Hypothalamus (tissue), 51 donors: ENCODE results near the gene CNPY4.

Experiments used
- DNase-seq, 51 donors: peaks; one replicate each; lab custom pipeline; 2025; lab: John Stamatoyannopoulos, UW

Gene CNPY4

GRCh38 chr7:100091411-100092181 lies 27.8 kb upstream of the CNPY4 start:
- no peak for DNase-seq

DNA sequence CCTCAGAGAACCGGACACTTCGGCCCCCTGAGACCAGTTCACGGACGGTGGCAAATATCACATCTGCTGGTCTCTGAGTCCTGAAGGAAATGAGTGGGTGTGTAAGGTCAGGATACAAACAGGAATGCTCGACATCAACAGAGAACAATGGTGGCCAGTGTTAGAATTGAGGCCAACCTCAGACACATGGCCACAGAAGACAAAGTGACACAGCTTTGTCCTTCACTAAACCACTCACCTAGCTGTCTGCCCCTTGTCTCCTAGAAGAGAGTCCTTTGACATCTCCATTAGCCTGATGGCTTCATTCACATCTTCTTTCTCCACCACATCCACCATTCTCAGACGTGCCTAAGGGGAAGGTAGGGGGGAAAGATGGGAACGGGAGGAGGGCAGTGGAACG lies 26.4 kb upstream of the CNPY4 start:
- DNase-seq = no peak

DNA sequence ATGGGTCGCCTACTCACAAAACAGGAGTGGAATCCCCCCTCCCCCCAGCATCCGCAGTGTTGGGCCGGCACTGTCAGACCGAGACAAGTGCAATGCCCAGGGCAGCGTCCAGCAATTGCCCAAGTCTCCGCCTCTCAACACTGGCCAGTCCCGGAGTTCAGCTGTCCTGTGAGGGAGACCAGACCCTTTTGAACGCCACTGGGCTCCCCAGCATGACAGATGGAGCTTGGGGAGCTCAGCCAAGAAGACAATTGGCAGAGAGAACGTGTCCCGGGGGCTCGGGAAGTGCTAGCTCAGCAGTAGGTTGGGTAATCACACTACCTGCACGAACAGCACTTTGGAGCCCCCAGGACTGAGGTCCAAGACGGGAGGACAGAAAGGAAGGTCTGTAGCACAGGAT lies 25.9 kb upstream of the CNPY4 start:
- no peak for DNase-seq

DNA sequence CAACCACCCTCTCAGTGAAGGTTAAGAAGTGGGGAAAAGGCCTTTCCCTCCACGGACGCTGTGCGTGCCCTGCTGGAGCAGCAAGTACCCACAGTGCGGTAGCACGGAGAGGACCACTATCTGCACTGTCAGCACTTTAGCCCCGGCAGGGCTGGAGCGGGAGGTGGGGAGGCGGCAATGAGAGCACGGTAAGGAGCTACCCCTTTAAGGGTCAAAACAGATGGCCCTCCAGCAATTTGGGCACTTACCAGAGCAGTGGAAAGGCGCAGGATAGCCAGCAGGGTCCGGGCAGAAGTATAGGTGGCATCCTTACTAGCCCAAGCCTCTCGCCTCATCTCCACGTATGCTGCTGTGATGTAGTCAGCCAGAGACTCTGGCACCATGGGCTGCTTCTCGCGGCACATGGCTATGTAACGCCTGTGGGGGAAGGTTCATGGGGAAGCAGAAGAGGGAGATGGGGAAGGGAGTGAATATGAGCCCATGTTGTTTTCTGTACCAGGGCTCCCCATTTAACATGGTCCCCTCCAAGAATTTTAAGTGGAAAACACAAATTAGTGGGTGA lies 25.4 kb upstream of the CNPY4 start:
- DNase-seq = no peak

- DNase-seq = no peak
Observed at GRCh38 chr7:100095289-100095688, 24.1 kb upstream of the CNPY4 start.

DNA sequence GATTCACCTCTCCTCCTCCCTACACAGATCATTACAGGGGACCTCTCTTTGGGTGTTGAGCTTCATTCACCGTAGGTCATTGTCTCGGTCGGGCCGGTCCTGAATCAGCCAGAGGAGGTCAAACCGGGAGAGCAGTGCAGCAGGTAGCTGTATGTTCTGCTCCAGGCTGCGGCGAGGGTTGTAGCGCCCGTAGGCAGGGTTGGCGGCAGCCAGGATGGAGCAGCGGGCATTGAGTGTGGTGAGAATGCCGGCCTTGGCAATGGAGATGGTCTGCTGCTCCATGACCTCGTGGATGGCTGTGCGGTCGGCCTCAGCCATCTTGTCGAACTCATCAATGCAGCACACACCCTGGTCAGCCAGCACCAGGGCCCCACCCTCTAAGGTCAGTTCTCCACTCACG lies 23.7 kb upstream of the CNPY4 start:
- DNase-seq = no peak

DNA sequence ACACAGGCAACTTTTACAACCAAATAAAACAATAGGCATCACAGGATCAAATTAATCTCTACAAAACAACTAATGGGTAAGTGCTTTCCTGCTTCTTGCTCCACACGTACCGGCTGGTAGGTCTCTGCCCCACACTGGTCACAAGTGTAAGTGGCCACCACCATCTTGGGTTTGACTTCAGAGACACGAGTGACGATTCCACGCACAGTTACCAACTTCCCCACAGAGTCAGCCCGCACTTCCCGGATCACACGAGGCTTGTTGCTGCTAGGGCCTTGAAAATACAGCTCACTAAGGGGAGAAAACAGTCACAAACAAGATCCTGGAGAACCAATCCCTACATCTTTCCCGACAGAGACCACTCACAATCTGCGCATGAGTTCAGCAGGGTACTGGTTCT lies 20.5 kb upstream of the CNPY4 start:
- DNase-seq = no peak

- DNase-seq = no peak
Observed at GRCh38 chr7:100099452-100099851, 20.0 kb upstream of the CNPY4 start.

GRCh38 chr7:100100420-100101015 lies 18.9 kb upstream of the CNPY4 start:
- DNase-seq = peak; percentile 62 to 93 (median 86)

GRCh38 chr7:100101016-100101862 lies 18.2 kb upstream of the CNPY4 start, which contains the start of the genes AP4M1 and MCM7:
TSS of gene AP4M1 (plus strand) at chr7:100101643. CDS start at chr7:100101715, 72 bp downstream.
TSS of gene MCM7 (minus strand) at chr7:100101397. CDS start at chr7:100101294, 103 bp downstream.
- DNase-seq = peak; percentile 88 to 100 (median 98)

- no peak for DNase-seq
Observed at GRCh38 chr7:100102950-100103840, 16.2 kb upstream of the CNPY4 start.

GRCh38 chr7:100105534-100105933 lies 13.9 kb upstream of the CNPY4 start:
- no peak for DNase-seq

DNA sequence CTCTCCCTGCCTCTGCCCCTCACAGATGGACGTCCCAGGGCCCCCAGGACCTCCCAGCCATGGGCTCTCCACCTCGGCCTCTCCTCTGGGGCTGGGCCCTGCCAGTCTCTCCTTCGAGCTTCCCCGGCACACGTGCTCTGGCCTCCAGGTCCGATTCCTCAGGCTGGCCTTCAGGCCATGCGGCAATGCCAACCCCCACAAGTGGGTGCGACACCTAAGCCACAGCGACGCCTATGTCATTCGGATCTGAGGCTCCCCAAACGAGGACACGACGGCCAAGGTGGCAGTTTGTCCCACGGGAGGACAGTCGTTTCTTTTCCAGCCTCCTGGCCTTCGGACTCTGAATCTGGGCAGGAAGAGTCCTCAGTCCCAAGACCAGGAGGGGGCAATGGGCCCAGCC lies 12.8 kb upstream of the CNPY4 start:
- DNase-seq = no peak

- DNase-seq = peak in 7 of 51 donors; percentile 2 to 22 (median 7)
Observed at GRCh38 chr7:100107125-100107737, 12.2 kb upstream of the CNPY4 start.

- peak in 2 of 51 donors; percentile 6 to 7 for DNase-seq
Observed at GRCh38 chr7:100107890-100108289, 11.5 kb upstream of the CNPY4 start.

DNA sequence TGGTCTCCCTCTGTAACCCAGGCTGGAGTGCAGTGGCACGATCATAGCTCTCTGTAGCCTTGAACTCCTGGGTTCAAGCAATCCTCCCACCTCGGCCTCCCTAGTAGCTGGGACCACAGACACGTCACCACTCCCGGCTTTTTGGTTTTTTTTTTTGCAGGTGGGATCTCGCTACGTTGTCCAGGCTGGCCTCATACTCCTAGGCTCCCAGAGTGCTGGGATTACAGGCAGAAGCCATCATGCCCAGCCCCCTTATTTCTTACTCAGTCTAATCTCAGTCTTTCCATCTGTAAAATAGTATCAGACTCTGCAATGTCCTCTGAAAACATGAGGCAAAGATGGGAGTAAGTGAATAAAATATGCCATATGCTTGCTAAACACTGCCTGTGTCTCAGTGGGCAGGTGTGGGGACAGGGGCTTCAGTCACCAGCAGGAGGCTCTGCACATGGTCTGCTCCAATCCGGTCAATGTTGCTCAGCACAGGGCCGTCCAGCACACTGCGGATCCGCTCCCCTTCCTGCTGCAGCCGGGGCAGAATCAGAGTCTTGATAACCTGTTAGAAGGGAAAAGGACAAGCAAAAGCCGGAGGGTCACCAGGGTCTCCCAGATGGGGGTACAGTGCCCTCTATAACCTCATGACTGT lies 9.8 kb upstream of the CNPY4 start:
- DNase-seq = no peak

- DNase-seq = no peak
Observed at GRCh38 chr7:100111156-100111555, 8.3 kb upstream of the CNPY4 start.

- DNase-seq = no peak
Observed at GRCh38 chr7:100111914-100112313, 7.5 kb upstream of the CNPY4 start.

- no peak for DNase-seq
Observed at GRCh38 chr7:100115026-100115425, 4.4 kb upstream of the CNPY4 start.
